C4-2B (cell line): ENCODE measurements around the gene WDR48.
"Not testable (repeated sequence)": the region's sequence is repeated elsewhere in the genome, so short reads cannot be mapped to it uniquely, and the experiment has no call there.

Source experiments
- H3K27ac ChIP-seq: fragments of 450-650 bp; 2 replicates; pipeline ENCODE4 v1.5.1; 2017
- ZFX ChIP-seq: fragments of 450-650 bp; IDR thresholded peaks from 2 replicates; pipeline ENCODE4 v1.6.1; 2017
- TF ChIP-seq, protein P1 (sequence below): fragments of 450-650 bp; conservative IDR thresholded peaks from 2 replicates; pipeline ENCODE4 v1.5.1; 2017; ENCODE audit warnings: mild to moderate bottlenecking

Gene WDR48

DNA sequence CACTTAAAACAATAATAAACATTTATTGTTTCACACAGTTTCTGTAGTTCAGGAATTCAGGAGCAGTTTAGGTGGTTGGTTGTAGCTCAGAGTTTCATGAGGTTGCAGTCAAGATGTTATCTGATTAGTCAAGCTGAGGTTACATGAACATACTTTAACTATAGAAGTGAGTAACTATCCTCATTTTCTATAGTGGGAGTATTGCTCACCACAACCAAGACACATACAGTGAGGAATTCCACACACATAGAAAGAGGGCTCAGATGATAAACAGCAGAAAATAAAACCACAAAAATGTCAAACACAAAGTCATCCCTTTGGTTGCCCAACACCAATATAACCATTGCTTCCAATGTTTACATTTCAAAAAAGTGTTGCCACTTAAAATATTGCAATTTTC lies 13.7 kb upstream of the WDR48 start:
- no peak overlapping the region for H3K27ac ChIP-seq
- TF ChIP-seq ZFX = no peak
- TF ChIP-seq, protein P1, sequence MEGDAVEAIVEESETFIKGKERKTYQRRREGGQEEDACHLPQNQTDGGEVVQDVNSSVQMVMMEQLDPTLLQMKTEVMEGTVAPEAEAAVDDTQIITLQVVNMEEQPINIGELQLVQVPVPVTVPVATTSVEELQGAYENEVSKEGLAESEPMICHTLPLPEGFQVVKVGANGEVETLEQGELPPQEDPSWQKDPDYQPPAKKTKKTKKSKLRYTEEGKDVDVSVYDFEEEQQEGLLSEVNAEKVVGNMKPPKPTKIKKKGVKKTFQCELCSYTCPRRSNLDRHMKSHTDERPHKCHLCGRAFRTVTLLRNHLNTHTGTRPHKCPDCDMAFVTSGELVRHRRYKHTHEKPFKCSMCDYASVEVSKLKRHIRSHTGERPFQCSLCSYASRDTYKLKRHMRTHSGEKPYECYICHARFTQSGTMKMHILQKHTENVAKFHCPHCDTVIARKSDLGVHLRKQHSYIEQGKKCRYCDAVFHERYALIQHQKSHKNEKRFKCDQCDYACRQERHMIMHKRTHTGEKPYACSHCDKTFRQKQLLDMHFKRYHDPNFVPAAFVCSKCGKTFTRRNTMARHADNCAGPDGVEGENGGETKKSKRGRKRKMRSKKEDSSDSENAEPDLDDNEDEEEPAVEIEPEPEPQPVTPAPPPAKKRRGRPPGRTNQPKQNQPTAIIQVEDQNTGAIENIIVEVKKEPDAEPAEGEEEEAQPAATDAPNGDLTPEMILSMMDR = no peak

DNA sequence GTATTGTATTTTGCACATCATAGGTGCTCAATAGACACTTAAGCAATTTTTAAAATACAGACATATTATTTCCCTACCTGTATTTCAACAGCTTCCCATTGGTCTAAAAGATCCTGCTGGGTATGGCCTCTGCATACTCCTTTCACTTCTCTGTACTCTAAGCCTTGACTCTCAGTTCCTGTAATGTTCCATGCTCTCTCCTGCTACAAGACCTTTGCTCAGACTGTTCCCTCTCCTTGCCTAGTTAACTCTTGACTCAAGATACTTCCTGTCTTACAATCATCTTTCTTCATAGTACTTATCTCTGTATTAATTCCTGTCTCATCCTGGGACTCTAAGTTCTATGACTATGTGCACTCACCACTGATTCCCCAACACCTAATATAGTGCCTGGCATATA lies 1.8 kb upstream of the WDR48 start:
- no peak overlapping the region for H3K27ac ChIP-seq
- TF ChIP-seq, protein P1 = no peak

DNA sequence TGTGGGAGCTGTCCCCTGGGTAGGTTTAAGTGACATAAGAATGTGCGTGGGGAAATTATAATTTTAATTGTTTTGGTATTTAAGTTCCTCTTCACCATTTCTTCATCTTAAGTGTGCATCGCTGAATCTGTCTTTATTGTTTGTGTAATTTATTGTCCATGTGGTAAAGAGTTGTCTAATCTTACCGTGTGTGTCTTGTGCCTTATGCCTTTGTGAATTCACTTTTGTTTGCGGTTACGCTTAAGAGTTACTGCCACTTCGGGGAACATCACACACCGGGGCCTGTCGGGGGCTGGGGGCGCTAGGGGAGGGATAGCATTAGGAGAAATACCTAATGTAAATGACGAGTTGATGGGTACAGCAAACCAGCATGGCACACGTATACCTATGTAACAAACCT lies 767 bp downstream of the WDR48 start:
- peak overlapping the region; percentile 77 for H3K27ac ChIP-seq
- TF ChIP-seq, protein P1 = no peak
- TF ChIP-seq ZFX = no peak

DNA sequence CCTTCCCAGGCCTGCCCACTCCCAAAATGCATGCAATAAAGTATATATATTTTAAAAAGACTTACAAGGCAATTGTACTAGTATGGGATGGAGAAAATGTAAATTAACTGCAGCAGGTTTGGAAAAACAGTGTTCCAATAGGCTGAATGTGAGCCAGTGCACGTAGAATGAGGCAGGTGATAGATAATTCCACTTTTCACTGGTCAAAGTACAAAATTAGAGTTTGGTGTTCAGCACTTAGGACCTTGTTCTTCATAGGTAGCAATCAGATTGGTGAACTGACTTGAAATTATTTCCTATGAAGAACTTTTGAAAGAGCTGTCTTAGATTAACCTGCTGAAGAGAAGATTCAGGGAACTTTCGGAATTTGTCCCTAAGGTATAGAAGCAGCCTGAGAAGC lies 1.9 kb downstream of the WDR48 start:
- H3K27ac ChIP-seq = no peak overlapping the region
- TF ChIP-seq ZFX = no peak
- TF ChIP-seq, protein P1 = no peak

DNA sequence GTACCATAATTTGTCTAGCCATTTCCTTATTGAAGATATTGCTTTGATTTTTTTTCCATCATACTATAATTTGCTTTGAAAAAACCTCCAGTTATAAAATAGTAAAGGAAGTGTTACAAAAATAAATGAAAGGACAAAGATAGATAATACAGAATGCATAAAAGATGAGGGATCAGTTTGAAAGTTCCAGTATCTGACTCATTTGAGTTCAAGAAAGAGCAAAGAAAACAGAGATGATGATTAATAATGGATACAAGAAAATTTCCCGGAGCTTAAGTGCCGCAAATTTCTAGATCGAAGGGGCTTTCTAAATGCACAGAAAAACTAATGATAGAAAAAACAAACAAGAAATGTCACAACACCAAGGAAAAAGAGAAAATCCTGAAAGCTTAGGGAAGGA lies 4.3 kb downstream of the WDR48 start:
- TF ChIP-seq, protein P1 = no peak
- TF ChIP-seq ZFX = no peak
- no peak overlapping the region for H3K27ac ChIP-seq

DNA sequence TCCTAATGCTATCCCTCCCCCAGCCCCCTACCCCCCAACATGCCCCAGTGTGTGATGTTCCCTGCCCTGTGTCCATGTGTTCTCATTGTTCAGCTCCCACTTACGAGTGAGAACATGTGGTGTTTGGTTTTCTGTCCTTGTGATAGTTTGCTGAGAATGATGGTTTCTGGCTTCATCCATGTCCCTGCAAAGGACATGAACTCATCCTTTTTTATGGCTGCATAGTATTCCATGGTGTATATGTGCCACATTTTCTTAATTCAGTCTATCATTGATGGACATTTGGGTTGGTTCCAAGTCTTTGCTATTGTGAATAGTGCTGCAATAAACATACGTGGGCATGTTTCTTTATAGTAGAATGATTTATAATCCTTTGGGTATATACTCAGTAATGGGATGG lies 9.4 kb downstream of the WDR48 start:
- H3K27ac ChIP-seq = not testable (repeated sequence)

DNA sequence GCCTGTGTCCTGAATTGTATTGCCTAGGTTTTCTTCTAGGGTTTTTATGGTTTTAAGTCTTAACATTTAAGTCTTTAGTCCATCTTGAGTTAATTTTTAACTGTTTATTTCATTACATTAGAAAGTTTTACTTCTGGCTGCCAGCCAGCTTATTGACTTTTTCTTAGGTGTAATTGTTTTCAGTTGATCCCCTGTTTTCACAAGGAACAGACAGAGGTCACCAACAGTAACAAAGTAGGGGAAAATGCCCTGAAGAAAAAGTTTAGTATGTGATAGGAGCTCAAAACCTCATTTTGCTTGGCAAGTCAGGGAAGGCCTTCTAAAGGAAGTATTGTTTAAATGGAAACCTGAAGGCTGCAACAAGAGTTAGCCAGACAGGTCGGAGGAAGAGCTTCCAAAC lies 10.4 kb downstream of the WDR48 start:
- no peak overlapping the region for H3K27ac ChIP-seq
- TF ChIP-seq, protein P1 = no peak
- no peak for TF ChIP-seq ZFX

DNA sequence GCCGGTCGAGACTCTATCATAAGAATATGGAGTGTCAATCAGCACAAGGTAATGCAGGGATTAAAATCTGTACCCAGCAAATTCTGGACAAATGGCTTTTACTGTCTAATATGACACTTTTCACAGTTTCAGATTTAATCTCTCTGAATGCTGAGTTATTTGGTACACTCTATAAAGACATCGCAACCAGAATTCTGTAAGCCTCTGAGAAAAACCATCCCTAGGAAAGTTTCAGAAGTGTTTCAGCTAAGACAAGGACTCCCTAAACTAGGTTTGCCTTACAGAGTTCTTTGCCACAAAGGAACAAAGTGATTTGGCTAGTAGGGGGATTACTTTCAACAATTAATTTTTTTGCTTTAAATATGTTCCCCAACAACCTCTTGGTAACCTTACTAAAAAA lies 11.3 kb downstream of the WDR48 start:
- TF ChIP-seq, protein P1 = no peak
- TF ChIP-seq ZFX = no peak
- no peak overlapping the region for H3K27ac ChIP-seq
